ENCODE results near the gene SND1. TPM values are rescaled to one million over a fixed set of nuclear protein-coding genes. Genes with fewer than 3 reads are reported as not detected.

SND1 gene
- total and polyA plus RNA-seq, 2 donors (not counting 1 experiment from before 2014, with no cell fraction given), result 137 to 174 TPM

GRCh38 chr7:127625331-127625730, 26.7 kb upstream of the SND1 start:
- Histone ChIP-seq H3K36me3 (ENCODE audit: control insufficient read depth, insufficient read depth, low read length) (no peaks in the 10 kb centered on the region), H3K79me2 (ENCODE audit: control insufficient read depth, insufficient read depth, low read length) (no peaks in the 10 kb centered on the region), H3K27me3 (ENCODE audit: control insufficient read depth, insufficient read depth, low read length) (peaks cover 7% of the 10 kb centered on the region), H3K4me1 (ENCODE audit: control insufficient read depth, extremely low read depth, insufficient read depth, low read length) (no peaks in the 10 kb centered on the region), H3K4me3 (replicated peaks in 1 of 4; ENCODE audit: control extremely low read depth in 1 of 4, insufficient read depth in 1 of 4, low read depth in 3 of 4, low read length in 4 of 4) (no peak overlapping the region), H3K9ac (ENCODE audit: insufficient read depth, low read length) (no peak overlapping the region), H3K9me3 (ENCODE audit: control insufficient read depth, insufficient read depth, low read depth, low read length) (no peaks in the 10 kb centered on the region), H3K27ac (ENCODE audit: insufficient read depth, low read length) (no peak overlapping the region), H4K20me1 (ENCODE audit: control insufficient read depth, extremely low read depth, insufficient read depth, low read length) (no peaks in the 10 kb centered on the region), H3K4me2 (ENCODE audit: extremely low read depth, insufficient read depth, low read length) (no peak overlapping the region), H2AFZ (ENCODE audit: low read length) (no peak overlapping the region)
- TF ChIP-seq, protein P1, sequence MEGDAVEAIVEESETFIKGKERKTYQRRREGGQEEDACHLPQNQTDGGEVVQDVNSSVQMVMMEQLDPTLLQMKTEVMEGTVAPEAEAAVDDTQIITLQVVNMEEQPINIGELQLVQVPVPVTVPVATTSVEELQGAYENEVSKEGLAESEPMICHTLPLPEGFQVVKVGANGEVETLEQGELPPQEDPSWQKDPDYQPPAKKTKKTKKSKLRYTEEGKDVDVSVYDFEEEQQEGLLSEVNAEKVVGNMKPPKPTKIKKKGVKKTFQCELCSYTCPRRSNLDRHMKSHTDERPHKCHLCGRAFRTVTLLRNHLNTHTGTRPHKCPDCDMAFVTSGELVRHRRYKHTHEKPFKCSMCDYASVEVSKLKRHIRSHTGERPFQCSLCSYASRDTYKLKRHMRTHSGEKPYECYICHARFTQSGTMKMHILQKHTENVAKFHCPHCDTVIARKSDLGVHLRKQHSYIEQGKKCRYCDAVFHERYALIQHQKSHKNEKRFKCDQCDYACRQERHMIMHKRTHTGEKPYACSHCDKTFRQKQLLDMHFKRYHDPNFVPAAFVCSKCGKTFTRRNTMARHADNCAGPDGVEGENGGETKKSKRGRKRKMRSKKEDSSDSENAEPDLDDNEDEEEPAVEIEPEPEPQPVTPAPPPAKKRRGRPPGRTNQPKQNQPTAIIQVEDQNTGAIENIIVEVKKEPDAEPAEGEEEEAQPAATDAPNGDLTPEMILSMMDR (conservative IDR thresholded peaks at IDR 0.05 in 1 of 2, IDR thresholded peaks at IDR 0.05 in 1 of 2; ENCODE audit: low read depth in 1 of 2, low read length in 2 of 2), result no peak
- TF ChIP-seq EZH2 (IDR thresholded peaks at IDR 0.05; ENCODE audit: low read length, missing control alignments), result no peak
- DNase-seq (ENCODE audit: low read depth in 2 of 2), result no peak

- no peak for DNase-seq (ENCODE audit: low read depth in 2 of 2)
- TF ChIP-seq EZH2 (IDR thresholded peaks at IDR 0.05; ENCODE audit: low read length, missing control alignments), result no peak
- TF ChIP-seq, protein P1 (conservative IDR thresholded peaks at IDR 0.05 in 1 of 2, IDR thresholded peaks at IDR 0.05 in 1 of 2; ENCODE audit: low read depth in 1 of 2, low read length in 2 of 2), result no peak
- H3K9me3 ChIP-seq (ENCODE audit: control insufficient read depth, insufficient read depth, low read depth, low read length), result no peaks in the 10 kb centered on the region
Measured at GRCh38 chr7:127628445-127628844, 23.5 kb upstream of the SND1 start.

DNA sequence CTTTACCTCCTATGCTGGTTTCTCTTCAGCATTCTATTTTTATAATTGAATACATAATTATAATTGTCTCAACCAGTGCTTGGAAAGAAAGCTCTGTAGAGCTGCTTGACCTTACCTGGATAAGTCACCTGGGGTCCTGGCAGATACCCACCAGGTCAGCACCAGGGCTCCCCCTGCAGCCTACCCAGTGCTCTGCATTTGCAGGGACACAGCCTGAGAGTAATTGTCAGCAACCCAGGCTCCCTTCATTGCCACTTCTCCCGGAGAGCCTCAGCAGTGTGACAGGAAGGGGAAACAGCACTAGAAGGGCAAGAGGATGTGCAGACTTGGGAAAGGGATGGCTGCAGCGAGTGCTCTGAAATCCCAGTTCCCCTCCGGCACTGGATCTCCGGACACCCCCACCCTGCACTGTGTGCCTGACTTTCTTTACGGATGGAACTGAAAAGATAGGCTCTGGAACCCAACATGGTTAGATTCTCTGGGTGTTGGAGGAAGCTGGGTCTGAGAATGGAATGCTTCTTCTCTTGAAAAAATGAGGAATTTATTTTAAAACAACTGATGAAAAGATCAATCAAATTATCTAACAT, 22.6 kb upstream of the SND1 start:
- Histone ChIP-seq H3K4me2 (ENCODE audit: extremely low read depth, insufficient read depth, low read length) (no peak overlapping the region), H3K9ac (ENCODE audit: insufficient read depth, low read length) (no peak overlapping the region), H3K79me2 (ENCODE audit: control insufficient read depth, insufficient read depth, low read length) (no peaks in the 10 kb centered on the region), H3K4me1 (ENCODE audit: control insufficient read depth, extremely low read depth, insufficient read depth, low read length) (no peaks in the 10 kb centered on the region), H2AFZ (ENCODE audit: low read length) (no peak overlapping the region), H4K20me1 (ENCODE audit: control insufficient read depth, extremely low read depth, insufficient read depth, low read length) (no peaks in the 10 kb centered on the region), H3K27me3 (ENCODE audit: control insufficient read depth, insufficient read depth, low read length) (no peaks in the 10 kb centered on the region), H3K36me3 (ENCODE audit: control insufficient read depth, insufficient read depth, low read length) (no peaks in the 10 kb centered on the region), H3K9me3 (ENCODE audit: control insufficient read depth, insufficient read depth, low read depth, low read length) (no peaks in the 10 kb centered on the region), H3K27ac (ENCODE audit: insufficient read depth, low read length) (no peak overlapping the region), H3K4me3 (replicated peaks in 1 of 4; ENCODE audit: control extremely low read depth in 1 of 4, insufficient read depth in 1 of 4, low read depth in 3 of 4, low read length in 4 of 4) (no peak overlapping the region)
- no peak for DNase-seq (ENCODE audit: low read depth in 2 of 2)
- TF ChIP-seq EZH2 (IDR thresholded peaks at IDR 0.05; ENCODE audit: low read length, missing control alignments), result no peak
- TF ChIP-seq, protein P1 (conservative IDR thresholded peaks at IDR 0.05 in 1 of 2, IDR thresholded peaks at IDR 0.05 in 1 of 2; ENCODE audit: low read depth in 1 of 2, low read length in 2 of 2), result peak; percentile 33 to 47

More at GRCh38 chr7:127628445-127628844, 23.5 kb upstream of the SND1 start:
- no peak overlapping the region for H3K4me3 ChIP-seq (replicated peaks in 1 of 4; ENCODE audit: control extremely low read depth in 1 of 4, insufficient read depth in 1 of 4, low read depth in 3 of 4, low read length in 4 of 4)
- no peaks in the 10 kb centered on the region for H3K4me1 ChIP-seq (ENCODE audit: control insufficient read depth, extremely low read depth, insufficient read depth, low read length)
- H3K27ac ChIP-seq (ENCODE audit: insufficient read depth, low read length), result no peak overlapping the region
- H4K20me1 ChIP-seq (ENCODE audit: control insufficient read depth, extremely low read depth, insufficient read depth, low read length), result no peaks in the 10 kb centered on the region
- H2AFZ ChIP-seq (ENCODE audit: low read length), result no peak overlapping the region
- no peak overlapping the region for H3K9ac ChIP-seq (ENCODE audit: insufficient read depth, low read length)
- no peaks in the 10 kb centered on the region for H3K27me3 ChIP-seq (ENCODE audit: control insufficient read depth, insufficient read depth, low read length)
- H3K4me2 ChIP-seq (ENCODE audit: extremely low read depth, insufficient read depth, low read length), result no peak overlapping the region
- H3K79me2 ChIP-seq (ENCODE audit: control insufficient read depth, insufficient read depth, low read length), result no peaks in the 10 kb centered on the region
- H3K36me3 ChIP-seq (ENCODE audit: control insufficient read depth, insufficient read depth, low read length), result no peaks in the 10 kb centered on the region
